Non-pigmented ciliary epithelial cell (primary cell): ENCODE data around the gene ADCY4.
"Not testable (repeated sequence)": the region's sequence is repeated elsewhere in the genome, so short reads cannot be mapped to it uniquely, and the experiment has no call there.

ENCODE experiments used
- DNase-seq: peaks from one replicate; pipeline ENCODE4 v3.0.0-alpha.2; 2010; ENCODE audit warnings: low read depth

The ADCY4 gene

GRCh38 chr14:24366721-24367513, 32.0 kb upstream of the ADCY4 start:
- peak; percentile 42 for DNase-seq

GRCh38 chr14:24366413-24366720, 31.5 kb upstream of the ADCY4 start:
- DNase-seq: no peak

DNA sequence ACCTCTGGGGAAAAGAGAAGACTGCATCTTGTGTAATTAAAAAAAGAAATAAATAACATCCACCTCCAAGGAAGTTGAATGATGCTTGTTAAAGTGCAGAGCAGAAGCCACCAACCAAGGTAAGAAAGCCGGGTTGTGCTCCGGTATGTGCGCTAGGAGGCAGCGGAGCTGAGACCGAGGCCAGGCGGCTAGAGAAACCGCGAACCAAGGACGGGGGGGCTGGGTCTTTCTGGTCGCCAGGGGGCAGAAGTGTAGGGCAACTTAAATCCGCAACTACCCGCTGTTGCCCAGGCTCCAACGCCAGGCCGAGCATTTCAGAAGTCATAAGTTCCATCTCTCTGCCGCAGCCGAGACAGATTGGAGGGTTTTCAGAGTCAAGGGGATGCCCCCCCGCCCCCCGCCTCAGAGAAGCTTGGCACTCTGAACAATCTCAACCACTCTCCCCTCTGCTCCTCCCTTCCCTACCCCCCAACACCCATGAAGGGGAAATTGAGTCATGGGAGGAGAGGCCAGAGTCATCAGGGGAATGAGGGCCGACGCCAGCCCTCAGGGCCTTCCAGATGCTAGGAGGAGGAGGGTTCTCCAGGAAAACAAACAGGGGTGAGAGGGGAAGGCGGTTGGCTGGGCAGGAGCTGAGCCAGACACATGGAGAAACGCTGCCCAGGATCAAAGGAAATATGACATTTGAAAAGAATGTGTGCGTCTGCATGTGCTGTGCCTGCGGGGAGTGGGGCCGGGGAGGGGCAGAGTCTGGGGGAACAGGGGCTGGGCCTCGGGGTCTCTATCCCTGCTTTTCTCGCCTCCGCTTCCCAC, 30.9 kb upstream of the ADCY4 start:
- peak; percentile 63 for DNase-seq

GRCh38 chr14:24364841-24365240, 30.0 kb upstream of the ADCY4 start:
- no peak for DNase-seq

GRCh38 chr14:24363401-24363800, 28.5 kb upstream of the ADCY4 start:
- DNase-seq: no peak

- DNase-seq: no peak
Observed at GRCh38 chr14:24362241-24362960, 27.5 kb upstream of the ADCY4 start.

GRCh38 chr14:24361326-24361725, 26.5 kb upstream of the ADCY4 start:
- no peak for DNase-seq

- DNase-seq: no peak
Observed at GRCh38 chr14:24360281-24360680, 25.4 kb upstream of the ADCY4 start.

GRCh38 chr14:24356208-24356607, 21.3 kb upstream of the ADCY4 start:
- no peak for DNase-seq

DNA sequence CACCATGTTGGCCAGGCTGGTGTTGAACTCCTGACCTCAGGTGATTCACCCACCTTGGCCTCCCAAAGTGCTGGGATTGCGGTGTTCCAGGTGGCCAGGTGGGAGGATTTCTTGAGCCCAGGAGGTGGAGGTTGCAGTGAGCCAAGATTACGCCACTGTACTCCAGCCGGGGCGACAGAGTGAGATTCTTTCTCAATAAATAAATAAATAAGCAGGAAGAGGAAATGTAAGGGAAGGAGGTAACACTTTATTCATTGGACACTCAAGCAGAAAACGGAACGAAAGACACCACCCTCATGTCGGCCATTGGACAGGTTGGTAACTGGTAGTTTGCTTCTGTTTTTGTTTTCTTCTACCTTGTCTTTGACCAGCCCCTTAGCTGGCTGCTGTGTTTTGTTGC, 20.1 kb upstream of the ADCY4 start:
- DNase-seq: no peak

GRCh38 chr14:24354482-24354825, 19.6 kb upstream of the ADCY4 start:
- not testable (repeated sequence) for DNase-seq

DNA sequence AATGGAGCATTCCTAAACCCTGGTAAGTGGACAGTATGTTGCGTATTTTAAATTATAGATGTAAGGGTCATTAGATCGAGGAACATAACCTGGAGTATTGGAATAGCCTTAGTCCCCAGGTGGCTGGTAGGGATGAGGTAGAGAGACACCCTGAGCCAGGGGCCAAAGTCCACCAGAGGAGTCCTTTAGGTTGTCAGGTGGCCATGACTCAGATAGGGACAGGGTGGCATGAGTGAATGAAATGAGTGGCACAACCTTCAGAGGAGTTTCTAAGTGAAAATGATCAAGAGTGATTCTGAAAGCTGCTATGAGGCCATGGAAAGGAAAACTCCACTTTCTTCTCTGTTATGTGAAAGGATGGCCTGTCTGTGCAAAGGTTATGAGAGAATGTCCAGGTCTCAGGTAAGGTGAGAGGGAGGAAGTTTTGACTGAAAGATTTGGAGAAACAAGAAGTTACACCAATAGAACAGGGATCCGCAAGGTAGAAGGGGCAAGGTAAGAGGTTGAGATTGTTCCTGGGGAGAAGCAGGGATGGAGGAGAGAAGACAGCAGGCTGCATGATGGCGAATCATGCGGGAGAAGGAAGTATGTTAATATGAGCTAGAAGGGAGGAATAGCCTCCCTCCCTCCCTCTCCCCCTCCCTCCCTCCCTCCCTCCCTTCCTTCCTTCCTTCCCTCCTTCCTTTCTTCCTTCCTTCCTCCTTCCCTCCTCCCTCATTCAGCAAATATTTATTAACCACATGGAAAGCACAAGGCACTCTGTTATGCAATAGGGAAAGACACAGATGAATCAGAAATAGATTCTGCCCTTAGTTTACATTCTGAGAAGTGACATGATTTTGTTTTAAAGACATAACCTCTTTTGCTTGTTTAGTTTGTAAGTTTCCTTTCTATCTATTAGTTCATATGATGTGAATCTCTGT, 18.9 kb upstream of the ADCY4 start:
- DNase-seq: peak; percentile 27

DNA sequence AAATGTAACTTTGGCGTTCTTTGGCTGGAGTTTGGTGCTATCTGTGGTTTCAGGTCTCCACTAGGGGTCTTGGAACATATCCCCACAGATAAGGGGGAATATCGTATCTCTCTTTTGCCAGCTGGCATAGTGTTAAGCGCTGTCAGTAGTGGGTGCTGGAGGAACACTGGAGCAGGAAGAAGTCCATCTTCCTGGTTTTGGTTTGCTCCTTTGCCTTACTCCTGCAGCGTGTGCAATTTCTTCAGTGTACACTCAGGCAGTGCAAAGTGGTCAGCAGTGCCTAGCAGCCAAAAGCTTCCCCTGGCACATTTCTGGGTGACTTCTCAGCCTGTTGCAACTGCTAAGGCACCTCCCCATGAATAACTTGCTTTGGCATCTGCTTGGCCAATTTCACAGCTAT, 16.6 kb upstream of the ADCY4 start:
- DNase-seq: no peak

DNA sequence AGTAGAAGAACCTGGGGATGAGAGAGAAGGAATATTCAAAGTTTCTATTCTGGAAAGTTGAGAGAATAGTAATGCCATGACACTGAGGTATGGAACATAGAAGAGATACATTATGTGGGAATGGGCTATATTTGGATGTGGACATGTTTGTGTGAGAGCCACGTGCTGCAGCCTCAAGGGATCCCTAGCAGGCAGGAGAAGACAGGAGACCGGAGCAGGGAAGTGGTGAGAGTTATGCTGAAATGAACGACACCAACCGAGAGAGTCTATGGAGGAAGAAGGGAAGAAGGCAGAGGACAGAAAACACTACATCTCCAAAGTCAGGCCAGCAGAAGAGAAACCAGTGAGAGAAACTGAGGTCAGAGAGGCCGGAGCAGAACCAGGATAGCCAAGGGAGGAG, 14.9 kb upstream of the ADCY4 start:
- DNase-seq: no peak

DNA sequence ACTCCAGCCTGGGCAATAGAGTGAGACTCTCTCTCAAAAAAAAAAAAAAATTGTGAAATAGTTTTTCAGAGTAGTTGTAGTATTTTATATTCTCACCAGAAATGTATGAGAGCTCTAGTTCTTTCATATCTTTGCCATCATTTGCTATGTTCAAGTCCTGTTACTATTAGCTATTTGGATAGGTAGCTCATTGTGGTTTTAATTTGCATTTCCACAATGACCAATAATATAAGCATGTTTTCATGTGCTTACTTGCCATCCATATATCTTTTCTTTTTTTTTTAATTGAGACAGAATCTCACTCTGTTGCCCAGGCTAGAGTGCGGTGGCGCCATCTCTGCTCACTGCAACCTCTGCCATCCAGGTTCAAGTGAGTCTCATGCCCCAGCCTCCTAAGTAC, 13.3 kb upstream of the ADCY4 start:
- DNase-seq: no peak

- DNase-seq: no peak
Observed at GRCh38 chr14:24347134-24347533, 12.3 kb upstream of the ADCY4 start.

DNA sequence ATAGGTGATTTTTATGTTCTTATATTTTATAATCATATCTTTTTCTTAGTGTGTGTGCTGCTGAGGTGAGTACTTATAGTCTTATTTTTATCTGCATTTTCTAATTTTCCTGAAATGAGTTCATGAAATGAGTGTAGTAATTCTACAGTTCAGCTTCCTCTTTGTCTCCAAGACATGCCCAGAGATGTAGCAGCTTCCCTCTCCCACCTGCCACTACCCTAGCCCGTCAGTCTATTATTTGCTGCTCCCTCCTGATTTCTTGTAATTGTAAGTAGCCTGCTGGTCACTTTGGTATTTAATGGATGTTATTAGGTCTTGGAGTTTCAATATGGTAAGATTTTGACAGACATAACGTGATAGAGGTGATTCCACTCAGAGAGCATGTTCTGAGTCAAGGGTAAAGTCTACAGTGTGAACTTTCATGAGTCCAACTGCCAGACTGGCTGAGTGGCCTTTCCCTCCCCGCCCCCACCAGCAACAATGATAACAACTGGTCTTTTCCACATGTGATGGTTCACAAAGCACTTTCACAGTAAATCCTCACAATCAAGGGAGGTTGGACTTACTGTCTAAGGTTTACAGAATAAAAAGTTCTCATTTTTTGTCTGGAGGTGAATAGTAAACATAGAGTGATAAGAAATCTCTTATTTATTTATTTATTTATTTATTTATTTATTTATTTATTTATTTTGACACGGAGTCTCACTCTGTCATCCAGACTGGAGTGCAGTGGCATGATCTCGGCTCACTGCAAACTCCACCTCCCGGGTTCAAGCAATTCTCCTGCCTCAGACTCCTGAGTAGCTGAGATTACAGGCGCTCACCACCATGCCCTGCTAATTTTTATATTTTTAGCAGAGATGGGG, 9.2 kb upstream of the ADCY4 start:
- no peak for DNase-seq

GRCh38 chr14:24342889-24343288, 8.0 kb upstream of the ADCY4 start:
- DNase-seq: no peak

- no peak for DNase-seq
Observed at GRCh38 chr14:24340606-24341005, 5.7 kb upstream of the ADCY4 start.

GRCh38 chr14:24339284-24340151, 4.6 kb upstream of the ADCY4 start, which contains the start of gene RIPK3:
Gene RIPK3 (minus strand): TSS chr14:24339991. CDS start chr14:24339826, 165 bp downstream.
- no peak for DNase-seq
